GM23338 (cell line): ENCODE results near the gene UTP4.

Experiments
- CTCF ChIP-seq, 2 experiments: fragments of 200-600 bp in 1 of 2; sonication (generic) in 1 of 2; conservative IDR thresholded peaks; 2 replicates each; pipeline versions ENCODE4 v1.5.1 to v1.6.1; 2016 to 2017; ENCODE audit warnings: antibody characterized with exemption in 2 of 2, low read depth in 2 of 2, mild to moderate bottlenecking in 2 of 2, moderate library complexity in 1 of 2
- EZH2phosphoT487 ChIP-seq: fragments of 200-600 bp; sonication (generic); IDR thresholded peaks from one replicate; pipeline ENCODE4 v1.8.1; 2018; ENCODE audit warnings: antibody characterized with exemption; ENCODE audit not compliant: unreplicated experiment
- POLR2AphosphoS5 ChIP-seq: IDR thresholded peaks from 2 replicates; pipeline ENCODE4 v1.6.1; 2016; ENCODE audit warnings: antibody characterized with exemption, low read depth

GRCh38 chr16:69201787-69202186, 69.3 kb downstream of the UTP4 start:
- no peak for TF ChIP-seq CTCF (conservative IDR thresholded peaks at IDR 0.05; ENCODE audit: low read depth in 2 of 2)
- no peak for TF ChIP-seq EZH2phosphoT487
- no peak for TF ChIP-seq POLR2AphosphoS5
